ENCODE measurements around the gene C19orf38.

DNA sequence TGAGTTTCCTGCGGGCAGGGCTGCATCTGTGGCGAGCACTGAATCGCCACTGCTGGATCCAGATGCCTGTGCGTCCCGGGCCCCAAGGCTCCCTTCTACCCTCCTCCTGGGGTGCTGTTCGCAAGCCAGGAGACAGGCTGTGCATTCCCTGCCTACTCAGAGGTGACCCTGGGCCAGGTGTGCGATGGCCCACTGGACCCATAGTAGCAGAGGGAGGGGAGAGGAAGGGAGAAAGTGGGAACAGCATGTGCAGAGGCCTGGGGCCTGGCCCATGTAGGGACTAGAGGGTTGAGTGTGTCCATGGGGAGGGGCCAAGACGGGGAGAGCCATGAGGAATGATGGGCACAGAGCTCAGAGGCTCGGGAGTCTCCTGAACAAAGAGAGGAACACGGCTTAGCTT, 50.4 kb downstream of the C19orf38 start:
- TF ChIP-seq CTCF (IDR thresholded peaks at IDR 0.05) (no peak), POLR2A (IDR thresholded peaks at IDR 0.05) (no peak), EP300 (IDR thresholded peaks at IDR 0.05) (no peak)
